ENCODE measurements around the gene ANGPT4.

The ANGPT4 gene

DNA sequence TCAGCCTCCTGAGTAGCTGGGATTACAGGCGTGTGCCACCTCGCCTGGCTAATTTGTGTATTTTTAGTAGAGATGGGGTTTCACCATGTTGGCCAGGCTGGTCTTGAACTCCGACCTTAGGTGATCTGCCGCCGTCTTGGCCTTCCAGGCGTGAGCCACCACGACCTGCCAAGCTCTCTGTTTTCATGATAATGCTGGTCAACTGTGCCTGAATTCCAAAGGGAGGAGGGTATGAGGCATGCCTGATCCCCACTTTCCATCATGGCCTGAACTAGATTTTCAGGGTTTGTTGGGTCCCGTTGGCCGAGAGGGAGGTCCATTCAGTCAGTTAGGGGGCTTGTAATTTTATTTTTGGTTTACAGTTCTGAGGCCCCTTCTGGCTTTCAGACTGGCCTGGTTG, 28.0 kb upstream of the ANGPT4 start:
- POLR2A ChIA-PET, result no interaction called here
- CTCF ChIA-PET, result interaction anchor here (1.9 kb wide), 1 partner anchor 128 kb away, joined by 5 read pairs; no protein-coding TSS in a partner anchor
- no peak for DNase-seq (ENCODE audit: low read depth, low spot score)
- TF ChIP-seq, protein P1, sequence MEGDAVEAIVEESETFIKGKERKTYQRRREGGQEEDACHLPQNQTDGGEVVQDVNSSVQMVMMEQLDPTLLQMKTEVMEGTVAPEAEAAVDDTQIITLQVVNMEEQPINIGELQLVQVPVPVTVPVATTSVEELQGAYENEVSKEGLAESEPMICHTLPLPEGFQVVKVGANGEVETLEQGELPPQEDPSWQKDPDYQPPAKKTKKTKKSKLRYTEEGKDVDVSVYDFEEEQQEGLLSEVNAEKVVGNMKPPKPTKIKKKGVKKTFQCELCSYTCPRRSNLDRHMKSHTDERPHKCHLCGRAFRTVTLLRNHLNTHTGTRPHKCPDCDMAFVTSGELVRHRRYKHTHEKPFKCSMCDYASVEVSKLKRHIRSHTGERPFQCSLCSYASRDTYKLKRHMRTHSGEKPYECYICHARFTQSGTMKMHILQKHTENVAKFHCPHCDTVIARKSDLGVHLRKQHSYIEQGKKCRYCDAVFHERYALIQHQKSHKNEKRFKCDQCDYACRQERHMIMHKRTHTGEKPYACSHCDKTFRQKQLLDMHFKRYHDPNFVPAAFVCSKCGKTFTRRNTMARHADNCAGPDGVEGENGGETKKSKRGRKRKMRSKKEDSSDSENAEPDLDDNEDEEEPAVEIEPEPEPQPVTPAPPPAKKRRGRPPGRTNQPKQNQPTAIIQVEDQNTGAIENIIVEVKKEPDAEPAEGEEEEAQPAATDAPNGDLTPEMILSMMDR (IDR thresholded peaks at IDR 0.05; ENCODE audit: insufficient read depth, low read length, missing control alignments), result no peak
- H3K4me3 ChIP-seq (ENCODE audit: low read depth, low read length), result no peak overlapping the region

DNA sequence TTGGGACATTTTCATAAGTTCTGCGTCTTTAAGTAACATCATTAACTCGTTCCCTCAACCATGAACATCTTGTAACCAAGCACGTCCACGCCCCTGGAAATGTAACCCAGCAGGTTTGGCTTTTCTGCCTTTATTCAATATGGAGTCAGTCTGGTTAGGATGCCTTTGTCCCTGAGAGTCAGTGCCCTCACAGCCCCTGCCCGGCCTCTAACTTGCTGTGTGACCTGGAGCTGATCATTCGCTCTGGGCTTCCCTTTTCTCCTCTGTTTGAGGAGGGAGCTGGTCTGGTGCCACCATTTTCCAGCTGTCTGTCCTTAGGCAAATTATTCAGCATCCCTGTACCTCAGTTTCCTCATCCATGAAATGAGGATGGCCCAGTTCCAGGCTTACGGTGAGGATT, 26.5 kb upstream of the ANGPT4 start:
- ChIA-PET CTCF (no interaction called here), POLR2A (no interaction called here)
- H3K4me3 ChIP-seq (ENCODE audit: low read depth, low read length), result no peak overlapping the region
- TF ChIP-seq, protein P1 (IDR thresholded peaks at IDR 0.05; ENCODE audit: insufficient read depth, low read length, missing control alignments), result no peak
- DNase-seq (ENCODE audit: low read depth, low spot score), result no peak

DNA sequence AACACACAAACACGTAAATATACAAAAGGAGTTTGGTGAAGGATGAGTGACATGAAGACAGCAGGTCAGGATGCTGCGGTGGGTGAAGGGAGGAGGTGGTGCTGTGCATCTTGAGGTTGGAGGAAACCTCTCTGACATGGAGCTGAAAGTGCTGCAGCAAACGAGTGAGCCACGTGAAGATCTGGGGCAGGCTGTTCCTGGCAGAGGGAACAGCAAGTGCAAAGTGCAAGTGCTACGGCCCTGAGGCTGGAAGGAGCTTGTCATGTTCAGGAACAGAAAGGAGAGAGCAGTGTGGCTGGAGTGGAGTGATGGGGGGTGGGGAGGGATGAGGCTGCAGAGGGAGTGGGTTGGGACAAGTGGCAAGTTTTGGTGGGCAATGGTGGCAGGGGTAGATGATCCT, 24.8 kb upstream of the ANGPT4 start:
- ChIA-PET POLR2A (no interaction called here), CTCF (interaction anchor here (1.2 to 1.3 kb wide), 2 partner anchors 16 to 124 kb away, joined by 3 to 4 read pairs; no protein-coding TSS in a partner anchor)
- no peak for DNase-seq (ENCODE audit: low read depth, low spot score)
- H3K4me3 ChIP-seq (ENCODE audit: low read depth, low read length), result no peak overlapping the region
- TF ChIP-seq, protein P1 (IDR thresholded peaks at IDR 0.05; ENCODE audit: insufficient read depth, low read length, missing control alignments), result no peak

DNA sequence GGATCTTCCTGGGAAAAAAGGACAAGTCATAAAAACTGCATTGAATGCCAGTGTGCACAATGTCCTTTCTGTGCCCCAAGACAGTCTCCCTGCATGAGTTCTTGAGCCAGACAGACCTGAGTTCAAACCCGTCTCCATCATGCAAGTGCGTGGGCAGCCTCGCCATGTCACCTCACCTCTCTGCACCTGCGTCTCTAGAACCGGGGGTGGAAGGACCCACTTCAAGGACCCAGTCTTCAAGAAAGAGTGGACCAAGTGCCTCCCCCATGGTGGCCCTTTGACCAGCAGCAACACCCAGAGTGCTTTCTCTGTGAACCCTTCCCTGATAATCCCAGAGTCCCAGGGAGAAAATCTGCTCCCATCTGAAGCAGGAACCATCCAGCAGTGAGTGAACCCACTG, 23.5 kb upstream of the ANGPT4 start:
- no peak for DNase-seq (ENCODE audit: low read depth, low spot score)
- POLR2A ChIA-PET, result no interaction called here
- CTCF ChIA-PET, result no interaction called here
- no peak overlapping the region for H3K4me3 ChIP-seq (ENCODE audit: low read depth, low read length)
- TF ChIP-seq, protein P1 (IDR thresholded peaks at IDR 0.05; ENCODE audit: insufficient read depth, low read length, missing control alignments), result no peak

DNA sequence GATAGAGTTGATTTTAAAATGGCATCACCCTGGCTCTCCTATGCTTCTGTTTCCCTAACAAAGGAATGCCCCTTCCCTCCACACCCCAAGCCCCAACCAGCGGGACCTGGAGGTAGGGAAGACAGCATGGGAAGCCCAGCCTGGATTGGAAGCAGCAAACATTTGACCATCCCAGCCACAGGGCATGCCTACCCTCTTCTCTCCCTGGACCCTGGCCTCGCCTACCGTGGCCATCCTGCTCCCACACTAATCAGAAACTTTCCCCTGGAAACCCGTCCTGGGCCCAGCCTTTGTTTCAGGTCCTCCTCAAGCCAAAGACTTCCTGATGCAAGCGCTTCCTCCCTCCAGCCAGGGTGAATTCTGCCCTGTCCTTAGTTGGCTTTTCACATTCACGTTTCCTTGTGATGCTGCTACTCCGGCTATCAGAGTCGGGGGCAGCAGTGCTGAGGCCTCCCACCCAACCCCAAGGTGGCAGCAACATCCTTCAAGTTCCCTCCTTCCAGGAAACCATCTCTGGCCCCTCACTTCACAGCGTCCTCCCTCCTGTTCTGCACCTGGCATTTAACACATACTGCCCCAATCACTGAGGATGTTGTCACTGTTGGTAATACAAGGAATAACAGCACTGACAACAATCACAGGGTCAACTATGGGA, 18.2 kb upstream of the ANGPT4 start:
- ChIA-PET POLR2A (no interaction called here), CTCF (no interaction called here)
- no peak overlapping the region for H3K4me3 ChIP-seq (ENCODE audit: low read depth, low read length)
- TF ChIP-seq, protein P1 (IDR thresholded peaks at IDR 0.05; ENCODE audit: insufficient read depth, low read length, missing control alignments), result no peak
- DNase-seq (ENCODE audit: low read depth, low spot score), result no peak

DNA sequence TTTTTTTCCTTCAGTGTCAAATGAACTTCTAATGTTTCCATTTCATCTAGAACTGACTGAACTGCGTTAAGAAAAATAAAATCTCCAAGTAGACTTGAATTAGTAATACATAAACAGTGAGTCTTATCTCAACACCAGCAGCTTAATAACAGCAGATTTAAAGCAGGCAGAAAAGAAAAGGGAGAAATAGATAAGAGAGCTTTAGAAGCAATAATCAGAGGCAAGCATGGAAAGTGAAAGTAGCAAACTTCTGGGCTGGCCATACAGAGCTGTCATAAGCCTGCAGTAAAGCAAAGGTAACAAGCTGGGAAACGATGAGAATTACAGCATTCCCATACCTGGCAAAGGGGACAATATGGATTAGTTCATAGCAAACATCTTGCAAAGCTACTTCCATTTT, 16.9 kb upstream of the ANGPT4 start:
- TF ChIP-seq, protein P1 (IDR thresholded peaks at IDR 0.05; ENCODE audit: insufficient read depth, low read length, missing control alignments), result no peak
- ChIA-PET POLR2A (no interaction called here), CTCF (interaction anchor here (1.5 to 2.0 kb wide), 2 partner anchors 23 to 117 kb away, joined by 5 to 7 read pairs; no protein-coding TSS in a partner anchor)
- no peak for DNase-seq (ENCODE audit: low read depth, low spot score)
- no peak overlapping the region for H3K4me3 ChIP-seq (ENCODE audit: low read depth, low read length)
